ENCODE results near the gene ZKSCAN3. TPM values are rescaled to one million over a fixed set of nuclear protein-coding genes. Genes with fewer than 3 reads are reported as not detected.

The ZKSCAN3 gene
- total RNA-seq, 1 donor from 2014 or later: 12.1 TPM

- DNase-seq (ENCODE audit: low spot score in 2 of 2, unreplicated experiment in 2 of 2): no peak
- H3K27ac Mint-ChIP-seq: no peak overlapping the region
- H3K4me3 Mint-ChIP-seq: no peak overlapping the region
- peaks cover 4% of the 10 kb centered on the region for H3K9me3 Mint-ChIP-seq
- no peak for TF ChIP-seq CTCF (IDR thresholded peaks at IDR 0.05; ENCODE audit: unreplicated experiment)
- H3K27me3 Mint-ChIP-seq (ENCODE audit: low read depth): no peaks in the 10 kb centered on the region
- H3K4me1 Mint-ChIP-seq: no peaks in the 10 kb centered on the region
- H3K36me3 Mint-ChIP-seq: peaks cover 3% of the 10 kb centered on the region
Observed at GRCh38 chr6:28337121-28337520, 12.6 kb upstream of the ZKSCAN3 start.

- H3K9me3 Mint-ChIP-seq: peaks cover 4% of the 10 kb centered on the region
- no peak overlapping the region for H3K4me3 Mint-ChIP-seq
- H3K4me1 Mint-ChIP-seq: no peaks in the 10 kb centered on the region
- H3K27ac Mint-ChIP-seq: no peak overlapping the region
- H3K27me3 Mint-ChIP-seq (ENCODE audit: low read depth): peaks cover 15% of the 10 kb centered on the region
- no peak for DNase-seq (ENCODE audit: low spot score in 2 of 2, unreplicated experiment in 2 of 2)
- no peak for TF ChIP-seq CTCF (IDR thresholded peaks at IDR 0.05; ENCODE audit: unreplicated experiment)
- H3K36me3 Mint-ChIP-seq: peaks cover 3% of the 10 kb centered on the region
Observed at GRCh38 chr6:28340310-28341095, 9.2 kb upstream of the ZKSCAN3 start.

GRCh38 chr6:28343898-28344677, 5.7 kb upstream of the ZKSCAN3 start:
- Mint-ChIP-seq H3K4me3 (no peak overlapping the region), H3K36me3 (peaks cover 3% of the 10 kb centered on the region), H3K4me1 (no peaks in the 10 kb centered on the region), H3K9me3 (peaks cover 4% of the 10 kb centered on the region), H3K27ac (no peak overlapping the region), H3K27me3 (ENCODE audit: low read depth) (peaks cover 35% of the 10 kb centered on the region)
- no peak for DNase-seq (ENCODE audit: low spot score in 2 of 2, unreplicated experiment in 2 of 2)
- no peak for TF ChIP-seq CTCF (IDR thresholded peaks at IDR 0.05; ENCODE audit: unreplicated experiment)

- no peak for TF ChIP-seq CTCF (IDR thresholded peaks at IDR 0.05; ENCODE audit: unreplicated experiment)
- Mint-ChIP-seq H3K36me3 (peaks cover 3% of the 10 kb centered on the region), H3K4me1 (peaks cover 7% of the 10 kb centered on the region), H3K9me3 (peaks cover 3% of the 10 kb centered on the region), H3K27ac (no peak overlapping the region), H3K4me3 (no peak overlapping the region), H3K27me3 (ENCODE audit: low read depth) (peaks cover 35% of the 10 kb centered on the region)
- no peak for DNase-seq (ENCODE audit: low spot score in 2 of 2, unreplicated experiment in 2 of 2)
Observed at GRCh38 chr6:28345201-28345600, 4.5 kb upstream of the ZKSCAN3 start.

- no peaks in the 10 kb centered on the region for H3K36me3 Mint-ChIP-seq
- H3K4me1 Mint-ChIP-seq: peaks cover 24% of the 10 kb centered on the region
- H3K27ac Mint-ChIP-seq: no peak overlapping the region
- DNase-seq (ENCODE audit: low spot score in 2 of 2, unreplicated experiment in 2 of 2): no peak
- no peak for TF ChIP-seq CTCF (IDR thresholded peaks at IDR 0.05; ENCODE audit: unreplicated experiment)
- H3K9me3 Mint-ChIP-seq: no peaks in the 10 kb centered on the region
- no peak overlapping the region for H3K4me3 Mint-ChIP-seq
- peaks cover 35% of the 10 kb centered on the region for H3K27me3 Mint-ChIP-seq (ENCODE audit: low read depth)
Observed at GRCh38 chr6:28347119-28347518, 2.6 kb upstream of the ZKSCAN3 start.
